ENCODE data around the gene ZNF200.
"Not testable (repeated sequence)": the region's sequence is repeated elsewhere in the genome, so short reads cannot be mapped to it uniquely, and the experiment has no call there.

Gene ZNF200

DNA sequence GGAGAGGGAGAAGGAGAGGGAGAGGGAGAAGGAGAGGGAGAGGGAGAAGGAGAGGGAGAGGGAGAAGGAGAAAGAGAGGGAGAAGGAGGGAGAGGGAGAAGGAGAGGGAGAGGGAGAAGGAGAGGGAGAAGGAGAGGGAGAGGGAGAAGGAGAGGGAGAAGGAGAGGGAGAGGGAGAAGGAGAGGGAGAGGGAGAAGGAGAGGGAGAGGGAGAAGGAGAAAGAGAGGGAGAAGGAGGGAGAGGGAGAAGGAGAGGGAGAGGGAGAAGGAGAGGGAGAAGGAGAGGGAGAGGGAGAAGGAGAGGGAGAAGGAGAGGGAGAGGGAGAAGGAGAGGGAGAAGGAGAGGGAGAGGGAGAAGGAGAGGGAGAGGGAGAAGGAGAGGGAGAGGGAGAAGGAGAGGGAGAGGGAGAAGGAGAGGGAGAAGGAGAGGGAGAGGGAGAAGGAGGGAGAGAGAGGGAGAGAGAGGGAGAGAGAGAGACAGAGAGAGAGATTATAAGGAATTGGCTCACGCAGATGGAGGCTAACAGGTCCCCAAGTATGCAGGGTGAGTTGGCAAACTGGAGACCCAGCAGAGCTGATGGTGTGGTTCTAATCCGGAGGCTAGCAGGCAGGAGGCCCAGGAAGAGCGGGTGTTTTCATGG is 37.1 kb downstream of the ZNF200 start:
- DNase-seq: not testable (repeated sequence)

DNA sequence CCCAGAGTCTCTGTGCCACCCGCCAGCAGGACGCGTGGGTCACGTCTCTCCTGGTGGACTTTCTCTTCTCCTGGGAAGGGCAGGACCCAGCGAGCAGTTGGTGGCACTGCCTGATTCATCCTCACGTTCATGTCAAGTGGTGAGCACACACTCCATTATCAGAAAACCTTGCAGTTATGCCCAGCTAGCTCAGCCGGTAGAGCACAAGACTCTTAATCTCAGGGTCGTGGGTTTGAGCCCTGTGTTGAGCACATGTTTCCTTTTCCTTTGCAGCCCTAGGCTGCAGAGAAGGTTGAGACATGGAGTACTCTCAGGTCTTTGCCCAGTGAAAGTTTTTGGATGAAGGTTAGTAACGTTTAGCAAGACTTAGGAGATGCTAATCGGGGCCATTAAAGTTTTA is 39.0 kb downstream of the ZNF200 start:
- DNase-seq: no peak

DNA sequence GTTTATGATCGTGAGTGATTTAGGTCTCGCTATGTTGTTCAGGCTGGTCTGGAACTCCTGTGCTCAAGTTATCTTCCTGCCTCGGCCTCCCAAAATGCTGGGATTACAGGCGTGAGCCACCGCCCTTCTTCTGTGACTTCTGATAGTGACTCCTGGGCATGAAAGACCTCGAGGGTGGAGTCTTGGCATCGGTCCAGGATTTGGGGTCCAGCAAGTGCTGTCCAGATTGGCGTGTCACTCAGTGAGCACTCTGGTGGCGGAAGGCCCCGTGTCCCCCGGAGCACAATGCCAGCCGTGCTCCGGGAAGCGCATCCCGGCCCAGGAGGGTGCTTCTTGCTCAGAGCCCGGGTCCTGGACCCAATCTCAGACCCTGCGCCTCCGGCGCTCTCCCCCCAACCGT is 40.2 kb downstream of the ZNF200 start:
- DNase-seq: no peak

DNA sequence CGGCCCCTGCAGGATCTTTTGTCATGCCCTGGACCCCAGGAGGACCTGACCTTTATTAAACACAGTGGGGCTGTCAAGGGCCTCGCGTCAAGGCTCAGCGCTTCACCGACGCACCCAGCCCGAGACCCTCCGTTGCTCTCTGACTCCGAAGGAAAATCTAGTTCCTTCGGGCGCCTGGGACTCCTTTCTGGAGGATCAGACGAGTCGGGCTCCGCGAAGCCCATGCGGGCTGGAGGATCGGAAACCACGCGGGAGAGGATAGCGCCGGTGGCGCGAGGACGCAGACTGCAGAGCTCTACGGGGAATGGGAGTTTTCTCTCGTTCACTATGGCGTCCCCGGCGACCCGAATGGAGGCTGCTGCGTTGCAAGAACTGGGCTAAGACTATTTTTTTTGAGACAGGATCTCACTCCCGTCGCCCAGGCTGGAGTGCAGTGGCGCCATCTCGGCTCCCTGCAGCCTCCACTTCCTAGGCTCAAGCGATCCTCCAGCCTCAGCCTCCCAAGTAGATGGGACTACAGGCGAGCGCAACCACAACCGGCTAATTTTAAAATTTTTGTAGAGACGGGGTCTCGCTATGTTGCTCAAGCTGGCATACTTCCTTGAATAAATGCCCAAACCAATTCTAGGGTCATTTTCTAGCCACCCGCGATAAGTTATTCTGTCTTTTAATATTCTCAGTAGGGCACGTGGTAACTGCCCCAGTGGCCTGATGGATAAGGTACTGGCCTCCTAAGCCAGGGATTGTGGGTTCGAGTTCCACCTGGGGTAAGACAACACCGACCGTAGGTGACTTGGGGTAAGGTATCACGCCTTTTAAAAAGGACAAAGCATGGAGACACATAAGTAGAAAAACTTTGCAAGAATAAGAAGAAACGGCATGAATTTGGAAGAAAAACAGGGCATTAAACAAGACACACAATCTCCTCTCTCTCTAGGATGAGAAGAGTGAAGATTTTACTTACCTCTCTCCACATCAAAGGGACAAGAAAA is 41.4 kb downstream of the ZNF200 start:
- DNase-seq: no peak

DNA sequence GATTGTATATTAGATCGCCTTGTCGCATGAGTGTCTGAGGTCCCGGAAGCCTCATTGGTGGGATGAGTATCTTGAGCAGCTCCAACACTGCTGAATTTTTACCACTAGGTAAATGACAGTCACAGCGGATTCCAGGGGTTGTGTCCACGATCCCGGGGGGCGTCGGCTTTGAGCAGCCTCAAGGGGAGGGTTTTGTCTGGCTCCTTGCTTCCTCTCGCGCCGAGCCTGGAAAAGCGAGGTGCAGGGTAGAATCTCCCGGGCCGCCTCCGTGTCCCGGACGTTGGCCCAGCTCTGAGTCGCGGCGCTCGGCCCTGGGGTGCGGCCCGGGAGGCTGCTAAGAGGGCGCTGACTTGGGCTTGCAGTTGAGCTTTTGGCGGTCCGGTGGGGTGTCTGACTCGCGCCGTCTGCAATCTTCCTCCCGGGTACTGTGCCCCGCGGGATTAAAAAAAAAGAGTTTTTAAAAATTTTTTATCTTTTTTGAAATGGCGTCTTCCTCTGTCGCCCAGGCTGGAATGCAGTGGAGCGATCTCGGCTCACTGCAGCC is 42.4 kb downstream of the ZNF200 start:
- DNase-seq: no peak

DNA sequence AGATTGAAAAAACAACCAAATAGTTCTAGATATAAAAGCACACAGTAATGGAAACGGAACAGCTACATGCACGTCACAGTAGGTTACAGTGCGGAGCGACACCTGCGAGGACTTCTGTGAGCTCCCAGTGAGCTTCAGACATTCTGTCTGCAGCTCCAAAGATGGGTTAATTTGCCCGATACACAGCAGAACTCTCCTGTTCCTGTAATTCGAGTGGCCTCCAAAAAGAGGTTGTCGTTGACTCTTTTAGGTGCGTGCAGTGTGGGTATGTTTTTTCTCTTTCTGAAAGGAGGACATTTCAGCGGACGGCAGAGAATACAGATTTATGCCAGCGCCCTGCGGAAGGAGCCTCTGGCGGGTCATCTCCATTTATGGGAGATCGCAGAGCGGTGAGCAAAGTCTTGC is 44.0 kb downstream of the ZNF200 start:
- no peak for DNase-seq

DNA sequence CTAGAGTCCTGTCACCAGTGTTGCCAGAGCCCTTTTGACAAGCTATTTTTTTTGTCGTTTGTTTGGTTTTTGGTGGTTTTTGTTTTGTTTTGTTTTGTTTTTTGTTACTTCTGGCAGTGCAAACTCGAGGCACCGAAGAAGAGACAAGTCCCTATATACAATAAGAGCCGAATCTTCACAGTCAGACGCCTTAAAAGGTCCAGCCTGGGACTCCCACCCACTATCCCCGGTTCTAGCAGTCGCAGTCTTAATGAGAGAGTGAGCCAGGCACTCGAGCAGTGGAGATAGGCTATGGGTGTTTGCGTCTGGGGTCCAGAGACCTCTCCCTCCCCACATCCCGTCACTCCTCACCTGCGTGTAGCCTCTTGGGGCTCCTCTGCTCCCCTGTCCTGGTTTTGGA is 45.1 kb downstream of the ZNF200 start:
- no peak for DNase-seq

DNA sequence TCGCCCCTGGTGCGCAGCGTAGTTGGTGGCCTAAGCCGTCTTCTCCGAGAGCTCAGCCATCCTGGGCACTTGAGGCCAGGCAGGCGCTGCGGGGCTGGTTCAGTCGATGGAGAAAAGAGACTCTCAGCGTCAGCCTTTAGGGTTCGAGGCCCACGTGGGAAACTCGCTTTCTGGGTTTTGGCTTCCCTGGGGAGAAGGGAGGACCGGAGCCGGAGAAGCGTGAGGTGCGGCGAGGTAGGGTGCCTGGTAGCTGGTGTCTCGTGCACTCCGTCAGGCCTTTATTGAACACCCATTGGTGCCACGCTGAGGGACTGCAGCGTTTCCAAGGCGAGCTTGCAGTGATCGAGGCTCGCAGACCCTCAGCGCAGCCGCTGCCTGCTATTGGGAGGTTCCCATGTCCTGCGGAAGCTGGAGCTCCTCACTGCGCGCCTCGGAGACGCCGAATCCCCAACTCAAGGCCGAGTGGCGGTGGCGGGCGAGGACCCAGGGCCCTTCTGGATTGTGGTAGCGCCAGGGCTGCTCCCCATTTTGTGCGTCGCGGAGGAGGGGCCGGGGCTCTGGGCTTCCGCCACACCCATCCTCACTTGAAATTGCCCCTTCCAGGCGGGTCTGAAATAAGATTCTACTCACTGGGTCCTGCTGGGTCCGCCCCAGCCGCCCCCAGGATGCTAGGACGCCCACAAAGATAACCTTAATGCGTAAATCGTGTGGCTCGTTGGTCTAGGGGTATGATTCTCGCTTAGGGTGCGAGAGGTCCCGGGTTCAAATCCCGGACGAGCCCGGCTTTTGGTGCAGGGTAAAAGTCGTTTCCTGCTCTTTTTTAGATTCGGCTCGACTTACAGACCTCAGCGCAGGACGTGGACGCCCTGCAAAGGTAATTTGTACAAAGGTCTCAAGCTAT is 45.8 kb downstream of the ZNF200 start:
- DNase-seq: no peak

DNA sequence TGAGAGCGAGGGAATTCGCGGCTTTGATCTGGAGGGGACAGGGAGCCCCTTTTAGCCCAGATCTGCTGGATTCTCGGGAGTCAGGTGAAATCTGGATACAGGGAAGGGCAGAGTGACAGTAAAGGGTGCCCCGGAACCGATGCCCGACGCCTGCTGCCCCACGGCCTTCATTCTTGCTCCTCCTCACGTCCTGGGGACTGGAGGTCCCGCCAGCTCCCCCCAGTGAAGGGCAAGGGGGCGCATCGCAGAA is 46.4 kb downstream of the ZNF200 start:
- no peak for DNase-seq

DNA sequence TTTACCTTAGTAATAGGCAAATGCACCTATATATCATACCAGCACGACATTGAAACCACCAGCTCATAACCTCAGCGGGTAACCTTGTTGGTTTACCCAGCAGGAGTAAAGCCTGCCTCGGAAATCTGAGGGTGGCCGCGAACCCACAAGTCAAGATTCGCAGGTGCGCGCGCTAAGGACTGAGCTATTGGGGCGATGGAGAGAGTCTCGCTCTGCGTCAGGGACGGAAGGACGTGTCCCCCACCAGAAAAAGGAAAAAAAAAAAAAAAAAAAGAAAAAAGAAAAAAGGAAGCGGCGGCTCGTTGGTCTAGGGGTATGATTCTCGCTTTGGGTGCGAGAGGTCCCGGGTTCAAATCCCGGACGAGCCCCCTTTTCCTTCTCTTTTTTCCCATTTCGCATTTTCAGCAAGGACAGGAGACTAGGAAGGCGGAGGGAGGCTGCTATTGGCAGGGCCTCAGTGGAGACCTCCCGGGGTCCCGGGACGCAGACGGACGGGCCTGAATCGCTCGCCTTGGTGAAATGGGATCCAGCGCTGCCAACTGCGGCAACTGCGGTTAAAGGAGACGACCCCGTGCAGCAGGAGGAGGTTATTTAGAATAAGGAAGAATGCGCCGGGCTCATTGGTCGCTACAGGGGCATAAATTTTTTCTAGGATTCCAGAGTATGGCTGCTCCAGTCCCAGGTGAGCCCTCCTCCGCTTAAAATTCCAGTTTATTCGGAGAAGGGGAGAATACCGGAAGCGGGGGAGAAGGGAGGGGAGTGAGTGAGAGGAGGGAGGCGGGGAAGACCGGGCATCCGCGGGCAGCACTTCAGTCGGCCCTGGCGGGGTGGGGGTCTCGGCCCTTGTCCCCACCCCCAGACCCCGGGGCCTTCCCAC is 46.9 kb downstream of the ZNF200 start, which contains the start of gene OR1F1:
OR1F1 (plus strand) TSS at position 407 of the 877 bp plus-strand sequence.
- DNase-seq: no peak

DNA sequence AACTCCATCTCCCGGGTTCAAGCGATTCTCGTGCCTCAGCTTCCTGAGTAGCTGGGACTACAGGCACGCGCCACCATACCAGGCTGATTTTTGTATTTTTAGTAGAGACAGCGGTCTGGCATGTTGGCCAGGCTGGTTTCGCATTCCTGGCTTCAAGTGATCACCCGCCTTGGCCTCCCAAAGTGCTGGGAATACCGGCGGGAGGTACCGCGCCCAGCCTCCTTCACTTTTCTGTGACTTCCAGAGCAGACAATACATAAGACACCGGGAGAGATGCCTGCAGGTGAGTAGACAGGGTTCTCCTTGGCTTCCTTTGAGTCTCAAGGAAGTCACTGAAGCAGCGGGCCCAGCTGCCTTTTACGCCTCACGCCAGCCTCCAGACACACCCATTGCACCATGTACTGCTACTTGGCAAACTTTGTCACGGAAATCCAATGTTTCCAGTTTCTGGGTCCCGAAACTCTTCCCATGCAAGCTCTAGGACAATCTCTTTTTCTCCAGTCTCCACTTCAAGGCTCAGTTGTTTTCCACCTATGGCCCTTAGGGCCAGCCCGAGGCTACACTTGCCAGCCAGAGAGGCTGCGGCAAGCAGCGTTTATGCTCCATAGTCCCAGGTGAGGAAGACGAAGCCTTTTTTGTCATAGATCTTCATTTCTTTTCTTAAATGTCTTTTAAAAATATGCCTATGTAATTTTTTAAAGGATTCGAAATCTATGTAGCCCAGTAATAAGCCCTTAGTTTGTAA is 47.8 kb downstream of the ZNF200 start:
- no peak for DNase-seq

DNA sequence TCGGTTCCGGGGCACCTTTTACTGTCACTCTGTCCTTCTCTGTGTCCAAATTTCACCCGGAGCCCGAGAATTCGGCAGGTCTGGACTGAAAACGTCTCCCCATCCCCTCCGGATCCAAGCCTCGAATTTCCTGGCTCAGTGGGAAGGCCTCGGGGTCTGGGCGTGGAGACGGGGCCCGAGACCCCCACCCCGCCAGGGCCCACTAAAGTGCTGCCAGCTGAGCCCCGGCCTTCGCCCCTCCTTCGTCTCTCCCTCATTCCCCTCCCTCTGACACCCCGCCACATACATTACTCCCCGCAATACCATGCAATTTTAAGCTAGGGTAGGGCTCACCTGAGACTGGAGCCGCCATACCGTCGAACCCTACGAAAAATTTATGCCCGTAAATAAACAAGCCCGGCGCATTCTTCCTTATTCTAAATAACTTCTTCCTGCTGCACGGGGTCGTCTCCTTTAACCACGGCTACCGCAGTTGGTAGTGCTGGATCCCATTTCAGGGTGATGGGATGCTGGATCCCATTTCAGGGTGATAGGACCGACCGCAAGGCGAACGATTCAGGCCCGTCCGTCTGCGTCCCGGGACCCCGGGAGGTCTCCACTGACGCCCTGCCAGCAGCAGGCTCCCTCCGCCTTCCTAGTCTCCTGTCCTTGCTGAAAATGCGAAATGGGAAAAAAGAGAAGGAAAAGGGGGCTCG is 51.4 kb downstream of the ZNF200 start:
- DNase-seq: no peak

DNA sequence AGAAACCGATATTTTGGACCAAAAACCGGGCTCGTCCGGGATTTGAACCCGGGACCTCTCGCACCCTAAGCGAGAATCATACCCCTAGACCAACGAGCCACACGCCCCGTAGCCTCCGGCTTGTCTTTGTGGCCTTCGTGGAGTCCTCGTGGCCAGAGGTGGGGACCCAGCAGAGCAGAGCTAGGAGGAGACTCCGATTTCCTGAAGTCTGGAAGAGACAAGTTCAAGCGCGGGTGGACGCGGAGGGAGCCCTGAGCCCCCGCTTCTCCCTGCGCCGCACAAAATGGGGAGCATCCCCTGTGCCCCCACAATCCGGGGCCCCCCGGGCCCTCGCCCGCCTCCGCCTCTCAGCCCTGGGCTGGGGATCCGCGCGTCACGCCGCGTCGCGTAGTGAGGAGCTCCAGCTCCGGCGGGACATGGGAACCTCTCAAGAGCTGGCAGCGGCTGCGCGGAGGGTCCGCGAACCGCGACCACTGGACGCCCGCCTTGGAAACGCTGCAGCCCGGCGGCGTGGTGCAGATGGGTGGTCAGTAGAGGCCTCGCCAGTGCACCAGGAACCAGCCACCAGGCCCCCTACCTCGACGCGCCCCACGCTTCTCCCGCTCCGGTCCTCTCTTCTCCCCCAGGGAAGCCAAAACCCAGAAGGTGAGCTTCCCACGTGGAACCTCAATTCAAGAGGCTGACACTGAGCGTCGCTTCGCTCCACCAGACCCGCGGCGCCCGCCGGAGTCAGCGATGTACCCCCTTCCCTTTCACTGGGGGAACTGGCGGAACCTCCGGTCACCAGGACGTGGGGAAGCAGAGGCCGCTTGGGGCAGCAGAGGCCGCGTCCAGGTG is 52.1 kb downstream of the ZNF200 start:
- no peak for DNase-seq

DNA sequence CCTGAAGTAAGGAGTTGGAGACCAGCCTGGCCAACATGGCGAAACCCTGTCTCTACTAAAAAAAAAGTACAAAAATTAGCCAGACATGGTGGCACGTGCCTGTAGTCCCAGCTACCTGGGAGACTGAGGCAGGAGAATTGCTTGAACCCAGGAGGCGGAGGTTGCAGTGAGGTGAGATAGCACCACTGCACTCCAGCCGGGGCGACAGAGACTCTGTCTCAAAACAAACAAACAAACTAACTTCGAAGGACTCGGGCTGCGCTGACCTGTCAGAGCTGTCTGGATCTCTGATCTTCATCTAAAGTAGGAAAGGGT is 52.7 kb downstream of the ZNF200 start:
- DNase-seq: not testable (repeated sequence)

DNA sequence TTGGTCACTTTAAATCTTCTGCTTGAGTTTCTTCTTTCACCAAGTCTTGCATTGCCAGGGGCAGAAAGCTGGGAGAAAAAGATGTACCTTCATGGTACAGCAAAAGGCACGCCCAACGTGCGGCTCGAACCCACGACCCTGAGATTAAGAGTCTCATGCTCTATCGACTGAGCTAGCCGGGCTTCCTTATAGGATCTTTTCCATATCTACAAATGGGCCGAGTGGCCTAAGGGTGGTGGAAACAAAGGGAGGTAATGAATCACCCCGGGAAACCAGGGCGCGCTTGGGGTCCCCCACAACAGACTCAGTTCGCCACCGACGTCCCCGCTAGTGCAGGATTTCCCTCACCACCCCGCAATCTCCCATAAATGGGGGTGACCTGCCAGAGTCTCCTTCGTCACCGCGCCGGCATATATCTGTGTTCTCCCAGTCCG is 54.5 kb downstream of the ZNF200 start:
- DNase-seq: no peak

DNA sequence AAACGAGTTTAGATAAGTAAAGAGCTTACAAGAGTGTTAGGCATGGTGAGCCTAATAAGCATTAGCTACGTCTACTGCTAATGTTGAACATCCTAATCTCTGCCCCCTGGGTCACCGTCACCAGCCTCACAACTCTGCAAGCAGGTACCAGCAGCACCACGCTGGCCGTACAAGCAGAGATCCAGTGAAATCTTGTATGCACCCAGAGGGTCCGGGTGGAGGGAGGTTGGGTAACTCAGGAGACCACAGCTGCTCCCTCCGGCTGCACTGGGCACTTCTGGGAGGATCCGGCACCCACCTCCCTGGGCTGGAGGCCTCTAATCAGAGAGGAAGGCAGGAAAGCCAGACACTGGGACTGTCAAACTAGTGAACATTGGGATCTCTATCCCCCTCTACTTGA is 55.3 kb downstream of the ZNF200 start:
- DNase-seq: no peak

DNA sequence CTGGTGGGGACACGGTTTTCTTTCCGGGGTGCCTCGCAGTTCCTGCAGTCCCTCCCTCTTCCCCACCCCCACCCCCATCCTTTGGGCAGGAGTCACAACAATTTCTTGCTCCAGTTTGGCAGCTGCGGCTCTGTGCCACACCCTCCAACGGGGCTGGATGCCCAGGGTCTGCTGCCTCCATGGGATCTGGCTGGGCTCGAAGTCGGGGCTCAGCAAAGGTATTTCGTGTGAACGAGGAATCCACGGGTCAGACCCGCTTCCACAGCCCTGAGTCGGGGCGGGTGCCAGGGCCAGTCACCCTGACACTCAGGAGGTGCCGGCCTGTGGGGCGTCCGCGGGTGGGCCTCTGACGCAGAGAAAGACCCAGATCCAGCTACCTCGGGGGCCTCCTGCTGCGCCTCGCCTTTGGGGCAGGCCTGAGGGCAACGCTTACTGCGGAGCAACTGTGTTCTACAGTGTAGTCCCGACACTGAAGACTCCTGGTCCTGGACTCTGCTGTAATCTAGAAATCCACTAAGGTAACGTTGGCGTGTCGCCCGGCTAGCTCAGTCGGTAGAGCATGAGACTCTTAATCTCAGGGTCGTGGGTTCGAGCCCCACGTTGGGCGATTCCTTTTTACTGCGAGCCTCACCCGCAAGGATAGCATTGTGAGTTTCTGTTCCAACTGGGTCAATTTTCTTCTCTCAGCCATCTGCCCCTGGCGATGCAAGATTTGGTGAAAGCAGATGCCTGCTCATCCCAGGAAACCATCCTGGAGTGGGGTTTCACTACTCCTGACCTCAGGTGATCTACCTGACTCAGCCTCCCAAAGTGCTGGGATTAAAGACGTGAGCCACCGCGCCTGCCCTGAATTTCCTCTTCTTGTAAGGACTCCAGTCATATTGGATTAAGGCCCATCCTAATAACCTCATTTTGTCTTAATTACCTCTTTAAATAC is 59.5 kb downstream of the ZNF200 start:
- no peak for DNase-seq

DNA sequence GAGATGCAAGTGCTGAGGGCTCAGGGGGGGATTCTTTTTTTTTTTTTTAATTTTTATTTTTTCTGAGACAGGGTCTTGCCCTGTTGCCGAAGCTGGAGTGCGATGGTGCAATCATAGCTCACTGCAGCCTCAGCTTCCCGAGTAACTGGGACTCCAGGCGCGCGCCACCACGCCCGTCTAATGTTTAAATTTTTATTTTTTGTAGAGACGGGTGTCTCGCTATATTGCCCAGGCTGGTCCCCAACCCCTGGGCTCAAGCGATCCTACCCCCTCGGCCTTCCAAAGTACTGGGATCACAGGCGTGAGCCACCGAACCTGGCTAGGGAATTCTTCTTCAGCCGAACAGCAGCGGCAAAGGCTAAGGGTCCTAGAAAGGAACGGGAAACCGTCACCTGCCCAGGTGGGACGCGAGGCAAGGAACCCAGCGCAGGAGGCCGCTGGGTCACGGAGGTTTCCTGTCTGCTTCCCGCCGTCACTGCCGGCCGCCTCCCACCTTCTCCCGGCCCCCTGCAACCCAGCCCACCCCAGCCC is 60.3 kb downstream of the ZNF200 start:
- DNase-seq: no peak
